G401 (cell line): ENCODE results near the gene SSR4. TPM values are rescaled to one million over a fixed set of nuclear protein-coding genes. Genes with fewer than 3 reads are reported as not detected.

Experiments
- total RNA-seq: library from RNA; depleted of rRNA; stranded (reverse); fragments of >200 nt; shearing (Covaris generic); gene quantifications from 2 replicates; pipeline ENCODE4 v1.2.3, GENCODE V29; 2014; rRNA removed

The SSR4 gene
- total RNA-seq, 1 experiment from 2014 or later = 142 TPM

Other genes starting within 250 kb of the SSR4 start
- gene CCNQ, start 195.5 kb upstream of the SSR4 start, total RNA-seq = 43.7 and 62.8 TPM in 2 replicates
- 0.20 and 2.5 TPM in 2 replicates for gene DUSP9, start 147.5 kb upstream of the SSR4 start, total RNA-seq
- 0.74 TPM in 1 of 2 replicates, not detected in the other for gene PNCK, start 120.9 kb upstream of the SSR4 start, total RNA-seq
- gene SLC6A8, start 106.7 kb upstream of the SSR4 start, total RNA-seq = 13.1 and 14.5 TPM in 2 replicates
- gene BCAP31, start 70.3 kb upstream of the SSR4 start, total RNA-seq = 132 and 202 TPM in 2 replicates
- gene ABCD1, start 69.8 kb upstream of the SSR4 start, total RNA-seq = 5.3 and 6.8 TPM in 2 replicates
- 1.5 TPM in 1 of 2 replicates, not detected in the other for gene PLXNB3, start 30.4 kb upstream of the SSR4 start, total RNA-seq
- gene SRPK3, start 13.6 kb upstream of the SSR4 start, total RNA-seq = 0.06 TPM in 1 of 2 replicates, not detected in the other
- gene IDH3G, start 293 bp upstream of the SSR4 start, total RNA-seq = 55.7 and 71.2 TPM in 2 replicates
- gene PDZD4, start 35.9 kb downstream of the SSR4 start, total RNA-seq = 15.6 and 16.9 TPM in 2 replicates
- 31.3 and 34.0 TPM in 2 replicates for gene L1CAM, start 91.5 kb downstream of the SSR4 start, total RNA-seq
- 0.25 TPM in 1 of 2 replicates, not detected in the other for gene AVPR2, start 110.0 kb downstream of the SSR4 start, total RNA-seq
- 55.7 and 62.6 TPM in 2 replicates for gene ARHGAP4, start 131.6 kb downstream of the SSR4 start, total RNA-seq
- 136 and 159 TPM in 2 replicates for gene NAA10, start 140.4 kb downstream of the SSR4 start, total RNA-seq
- gene RENBP, start 150.0 kb downstream of the SSR4 start, total RNA-seq = 7.1 and 8.4 TPM in 2 replicates
- 12.4 and 16.1 TPM in 2 replicates for gene HCFC1, start 177.2 kb downstream of the SSR4 start, total RNA-seq
- 1.4 and 7.4 TPM in 2 replicates for gene TMEM187, start 178.1 kb downstream of the SSR4 start, total RNA-seq
- gene IRAK1, start 225.2 kb downstream of the SSR4 start, total RNA-seq = 140 and 144 TPM in 2 replicates